Hematopoietic multipotent progenitor cell treated with erythropoietin and hydrocortisone succinate and interleukin-3 and kit ligand, for 8 days (in vitro differentiated cells): Measurements from ENCODE around the gene TRPM2.
A peak's percentile ranks its signal among the peaks of the same experiment; 100 is the strongest.
"Not testable (repeated sequence)": the region's sequence is repeated elsewhere in the genome, so short reads cannot be mapped to it uniquely, and the experiment has no call there.

Experiments used
- DNase-seq: peaks from one replicate; pipeline ENCODE4 v3.0.0-alpha.2; 2015

TRPM2 gene

GRCh38 chr21:44335266-44336059 lies 18.0 kb upstream of the TRPM2 start:
- no peak for DNase-seq

GRCh38 chr21:44337449-44337848 lies 16.0 kb upstream of the TRPM2 start:
- DNase-seq = no peak

- peak; percentile 30 for DNase-seq
These were observed 15.2 kb upstream of the TRPM2 start for GRCh38 chr21:44337941-44338895.

GRCh38 chr21:44338971-44339910 lies 14.2 kb upstream of the TRPM2 start, which contains the start of gene CFAP410:
CFAP410 (minus strand) TSS chr21:44339390; CDS start chr21:44339194, 196 bp downstream.
- DNase-seq = peak; percentile 93

GRCh38 chr21:44341726-44342458 lies 11.5 kb upstream of the TRPM2 start:
- not testable (repeated sequence) for DNase-seq

GRCh38 chr21:44342981-44343380 lies 10.4 kb upstream of the TRPM2 start:
- DNase-seq = not testable (repeated sequence)

- DNase-seq = no peak
These were observed 8.8 kb upstream of the TRPM2 start for GRCh38 chr21:44344541-44345183.

GRCh38 chr21:44345495-44345894 lies 7.9 kb upstream of the TRPM2 start:
- DNase-seq = no peak

GRCh38 chr21:44347911-44348451 lies 5.4 kb upstream of the TRPM2 start:
- DNase-seq = no peak

- DNase-seq = no peak
These were observed 4.6 kb upstream of the TRPM2 start for GRCh38 chr21:44348861-44349260.

GRCh38 chr21:44349416-44349846 lies 4.0 kb upstream of the TRPM2 start:
- DNase-seq = no peak

GRCh38 chr21:44349847-44350772 lies 3.3 kb upstream of the TRPM2 start:
- DNase-seq = no peak

- no peak for DNase-seq
These were observed 2.5 kb upstream of the TRPM2 start for GRCh38 chr21:44350773-44351481.

- DNase-seq = no peak
These were observed 1.7 kb upstream of the TRPM2 start for GRCh38 chr21:44351535-44352252.

- DNase-seq = no peak
These were observed 1.1 kb upstream of the TRPM2 start for GRCh38 chr21:44352253-44352860.

- DNase-seq = no peak
These were observed 582 bp downstream of the TRPM2 start for GRCh38 chr21:44354001-44354405.
